Endothelial cell of umbilical vein (primary cell): ENCODE data around the gene HEBP1. TPM values are rescaled to one million over a fixed set of nuclear protein-coding genes. Genes with fewer than 3 reads are reported as not detected.

ENCODE experiments used
- BruUV-seq: library from RNA; stranded (reverse); fragments of 400-500 nt; replicated peaks from 2 replicates; lab custom pipeline; 2021; lab: Mats Ljungman, UMichigan
- CTCF ChIA-PET: fragments of 300-600, 350-600 bp; sonication (Branson Sonifier 250); formaldehyde crosslinking; loops from one replicate; lab custom pipeline; 2021; ENCODE audit warnings: antibody characterized with exemption, inconsistent platforms; lab: Charles Lee
- POLR2A ChIA-PET: fragments of 300-600, 350-600 bp; sonication (Branson Sonifier 250); formaldehyde crosslinking; loops from one replicate; lab custom pipeline; 2021; ENCODE audit warnings: antibody characterized with exemption, inconsistent platforms; lab: Charles Lee
- DNase-seq: peaks from one replicate; pipeline ENCODE4 v3.0.0-alpha.2; 2011; ENCODE audit warnings: low read depth, low spot score
- FAIRE-seq: peaks from 2 replicates; lab custom pipeline; 2011; peaks lifted over from hg19 to GRCh38; lab: Jason Lieb, UNC
- H2AFZ ChIP-seq: 2 replicates; pipeline ENCODE4 v1.6.0; 2012; ENCODE audit warnings: low read depth, low read length, control low read depth, inconsistent platforms
- H3K27ac ChIP-seq: 2 replicates; pipeline ENCODE4 v1.5.1; 2011; ENCODE audit warnings: low read depth, mild to moderate bottlenecking, control low read depth, low read length, moderate library complexity; ENCODE audit not compliant: insufficient read depth
- H3K27me3 ChIP-seq, 2 experiments: 2 replicates each; pipeline versions ENCODE4 v1.6.0 to v1.6.1; 2011; ENCODE audit warnings: low read length in 2 of 2, mixed read lengths in 1 of 2; ENCODE audit not compliant: control insufficient read depth in 2 of 2, insufficient read depth in 2 of 2
- H3K36me3 ChIP-seq, 2 experiments: 2 replicates in 1 of 2; 3 replicates in 1 of 2; pipeline ENCODE4 v1.5.1; 2011; ENCODE audit warnings: low read length in 2 of 2, mild to moderate bottlenecking in 1 of 2, moderate library complexity in 1 of 2; ENCODE audit not compliant: control insufficient read depth in 2 of 2, insufficient read depth in 2 of 2; ENCODE audit errors: extremely low read depth in 1 of 2
- H3K4me1 ChIP-seq: 3 replicates; pipeline ENCODE4 v1.5.1; 2011; ENCODE audit warnings: mild to moderate bottlenecking, low read length; ENCODE audit not compliant: control insufficient read depth, insufficient read depth; ENCODE audit errors: extremely low read depth
- H3K4me2 ChIP-seq: 2 replicates; pipeline ENCODE4 v1.6.1; 2011; ENCODE audit warnings: low read length, control low read depth, mixed read lengths; ENCODE audit not compliant: insufficient read depth
- H3K4me3 ChIP-seq, 3 experiments: fragments of 200-600 bp in 1 of 3; sonication (generic), shearing (Covaris generic) in 1 of 3; replicated peaks in 1 of 3; 2 replicates each; pipeline ENCODE4 v1.5.1; 2011 to 2016; ENCODE audit warnings: control low read depth in 3 of 3, low read length in 3 of 3, mild to moderate bottlenecking in 2 of 3, inconsistent platforms in 1 of 3, low read depth in 1 of 3, moderate library complexity in 1 of 3; ENCODE audit not compliant: insufficient read depth in 1 of 3
- H3K79me2 ChIP-seq: 2 replicates; pipeline ENCODE4 v1.6.0; 2012; ENCODE audit warnings: low read length, inconsistent platforms; ENCODE audit not compliant: control insufficient read depth, insufficient read depth
- H3K9ac ChIP-seq: replicated peaks from 2 replicates; pipeline ENCODE3; 2011; ENCODE audit warnings: low read length, control low read depth; ENCODE audit not compliant: insufficient read depth; ENCODE audit errors: extremely low read depth
- H3K9me1 ChIP-seq: replicated peaks from 3 replicates; pipeline ENCODE4 v1.6.0; 2011; ENCODE audit warnings: mild to moderate bottlenecking, low read length; ENCODE audit not compliant: control insufficient read depth, insufficient read depth; ENCODE audit errors: extremely low read depth
- H3K9me3 ChIP-seq: replicated peaks from 2 replicates; pipeline ENCODE4 v1.5.1; 2012; ENCODE audit warnings: low read length, inconsistent platforms; ENCODE audit not compliant: control insufficient read depth, insufficient read depth
- H4K20me1 ChIP-seq: replicated peaks from 2 replicates; pipeline ENCODE3; 2011; ENCODE audit warnings: mild to moderate bottlenecking, low read length; ENCODE audit not compliant: control insufficient read depth, insufficient read depth; ENCODE audit errors: extremely low read depth
- EZH2 ChIP-seq: IDR thresholded peaks from 2 replicates; pipeline ENCODE4 v1.6.1; 2012; ENCODE audit warnings: borderline replicate concordance, low read depth, mild to moderate bottlenecking, moderate library complexity, low read length, inconsistent platforms; ENCODE audit not compliant: severe bottlenecking
- FOS ChIP-seq: IDR thresholded peaks from 2 replicates; pipeline ENCODE4 v1.6.1; 2011; ENCODE audit warnings: mild to moderate bottlenecking, low read length, moderate library complexity, borderline replicate concordance; ENCODE audit not compliant: insufficient read depth
- GATA2 ChIP-seq: IDR thresholded peaks from 2 replicates; pipeline ENCODE4 v1.7.0; 2011; ENCODE audit warnings: low read depth, mild to moderate bottlenecking, moderate library complexity, mixed read lengths, low read length; ENCODE audit not compliant: insufficient read length, insufficient read depth
- JUN ChIP-seq: IDR thresholded peaks from 2 replicates; pipeline ENCODE4 v1.6.1; 2011; ENCODE audit warnings: borderline replicate concordance, low read depth; ENCODE audit not compliant: insufficient read length, insufficient read depth
- MAX ChIP-seq: IDR thresholded peaks from 2 replicates; pipeline ENCODE4 v1.6.1; 2011; ENCODE audit not compliant: insufficient read depth, insufficient read length
- MYC ChIP-seq: IDR thresholded peaks from one replicate; pipeline ENCODE4 v1.6.1; 2011; ENCODE audit warnings: mild to moderate bottlenecking, low read depth, low read length
- POLR2A ChIP-seq: IDR thresholded peaks from 2 replicates; pipeline ENCODE4 v1.6.1; 2012; ENCODE audit warnings: low read depth, mild to moderate bottlenecking, control low read depth, low read length
- POLR2AphosphoS5 ChIP-seq: IDR thresholded peaks from 2 replicates; pipeline ENCODE4 v1.6.1; 2012; ENCODE audit warnings: low read depth, mild to moderate bottlenecking, control low read depth, low read length, moderate library complexity; ENCODE audit not compliant: insufficient read depth
- dilution Hi-C: fragments of 300-500 bp; cut with MboI; formaldehyde crosslinking; loops from one replicate; pipeline ENCODE4 v1.15.0; 2019; ENCODE audit warnings: low sequenced_read_pairs; ENCODE audit not compliant: extremely low pct_ligation_motif_present
- intact Hi-C: fragments of 100-400 bp; cut with micrococcal nuclease; formaldehyde crosslinking; loops from one replicate; pipeline ENCODE4 v1.10.0; 2022
- polyA plus RNA-seq, 4 experiments: library from polyadenylated mRNA; depleted of rRNA in 3 of 4; stranded (reverse) in 3 of 4; unstranded in 1 of 4; fragments of >200 nt; gene quantifications; 2 replicates each; pipeline versions ENCODE4 v1.2.1 to v1.2.3, GENCODE V29; 2011 to 2012; ENCODE audit warnings: missing spikeins in 1 of 4
- total RNA-seq: library from RNA; stranded (reverse); gene quantifications from 2 replicates; pipeline ENCODE4 v1.2.3, GENCODE V29; 2021
- TF ChIP-seq, protein P1 (sequence below), 2 donors: IDR thresholded peaks; 1 replicate in 1 of 2; 2 replicates in 1 of 2; pipeline ENCODE4 v1.5.1; 2011; ENCODE audit warnings: low read length in 2 of 2, mild to moderate bottlenecking in 2 of 2, moderate library complexity in 2 of 2, control low read depth in 1 of 2, inconsistent platforms in 1 of 2, low read depth in 1 of 2; ENCODE audit not compliant: insufficient read depth in 1 of 2; ENCODE audit errors: extremely low read depth in 1 of 2

HEBP1 gene
- total and polyA plus RNA-seq, 2 donors (not counting 3 experiments of a cell fraction or from before 2014, with no cell fraction given): 23.1 to 59.5 TPM

GRCh38 chr12:12979126-12979525, 20.9 kb downstream of the HEBP1 start:
- dilution Hi-C loops: no loop called here
- peak overlapping the region; percentile 43 for H3K9ac ChIP-seq
- ChIA-PET CTCF (interaction anchor here (0.6 to 8.5 kb wide), 11 partner anchors 10 to 277 kb away, joined by 3 to 116 read pairs (median 4); no protein-coding TSS in a partner anchor), POLR2A (interaction anchor here (0.6 kb wide), 1 partner anchor 285 kb away, joined by 4 read pairs; no protein-coding TSS in a partner anchor)
- H3K27ac ChIP-seq: peak overlapping the region; percentile 76
- TF ChIP-seq, protein P1, sequence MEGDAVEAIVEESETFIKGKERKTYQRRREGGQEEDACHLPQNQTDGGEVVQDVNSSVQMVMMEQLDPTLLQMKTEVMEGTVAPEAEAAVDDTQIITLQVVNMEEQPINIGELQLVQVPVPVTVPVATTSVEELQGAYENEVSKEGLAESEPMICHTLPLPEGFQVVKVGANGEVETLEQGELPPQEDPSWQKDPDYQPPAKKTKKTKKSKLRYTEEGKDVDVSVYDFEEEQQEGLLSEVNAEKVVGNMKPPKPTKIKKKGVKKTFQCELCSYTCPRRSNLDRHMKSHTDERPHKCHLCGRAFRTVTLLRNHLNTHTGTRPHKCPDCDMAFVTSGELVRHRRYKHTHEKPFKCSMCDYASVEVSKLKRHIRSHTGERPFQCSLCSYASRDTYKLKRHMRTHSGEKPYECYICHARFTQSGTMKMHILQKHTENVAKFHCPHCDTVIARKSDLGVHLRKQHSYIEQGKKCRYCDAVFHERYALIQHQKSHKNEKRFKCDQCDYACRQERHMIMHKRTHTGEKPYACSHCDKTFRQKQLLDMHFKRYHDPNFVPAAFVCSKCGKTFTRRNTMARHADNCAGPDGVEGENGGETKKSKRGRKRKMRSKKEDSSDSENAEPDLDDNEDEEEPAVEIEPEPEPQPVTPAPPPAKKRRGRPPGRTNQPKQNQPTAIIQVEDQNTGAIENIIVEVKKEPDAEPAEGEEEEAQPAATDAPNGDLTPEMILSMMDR (IDR thresholded peaks at IDR 0.05; ENCODE audit: extremely low read depth in 1 of 2, insufficient read depth in 1 of 2, low read depth in 1 of 2, low read length in 2 of 2): no peak
- TF ChIP-seq POLR2A (no peak), MYC (no peak), FOS (no peak), JUN (no peak), GATA2 (no peak), MAX (no peak), EZH2 (no peak), POLR2AphosphoS5 (no peak)
- BruUV-seq: no TSS peak
- no peaks in the 10 kb centered on the region for H3K9me3 ChIP-seq
- H3K79me2 ChIP-seq: no peaks in the 10 kb centered on the region
- peaks cover 39% of the 10 kb centered on the region for H3K4me1 ChIP-seq
- DNase-seq (peak; percentile 16), FAIRE-seq (no peak)
- H3K4me3 ChIP-seq: no peak overlapping the region
- peaks cover 0 to 4% of the 10 kb centered on the region in 2 experiments for H3K36me3 ChIP-seq
- H3K4me2 ChIP-seq: no peak overlapping the region
- H4K20me1 ChIP-seq: no peaks in the 10 kb centered on the region
- intact Hi-C loops: loop anchor here (1.0 kb wide), 1 partner anchor 63 kb away; no protein-coding TSS in a partner anchor
- no peak overlapping the region for H2AFZ ChIP-seq
- no peaks in the 10 kb centered on the region for H3K9me1 ChIP-seq
- no peaks in the 10 kb centered on the region for H3K27me3 ChIP-seq
